ENCODE results near the gene MLLT3. TPM values are rescaled to one million over a fixed set of nuclear protein-coding genes. Genes with fewer than 3 reads are reported as not detected.

MLLT3 gene
- total RNA-seq, 1 donor from 2014 or later, result 35.1 TPM

DNA sequence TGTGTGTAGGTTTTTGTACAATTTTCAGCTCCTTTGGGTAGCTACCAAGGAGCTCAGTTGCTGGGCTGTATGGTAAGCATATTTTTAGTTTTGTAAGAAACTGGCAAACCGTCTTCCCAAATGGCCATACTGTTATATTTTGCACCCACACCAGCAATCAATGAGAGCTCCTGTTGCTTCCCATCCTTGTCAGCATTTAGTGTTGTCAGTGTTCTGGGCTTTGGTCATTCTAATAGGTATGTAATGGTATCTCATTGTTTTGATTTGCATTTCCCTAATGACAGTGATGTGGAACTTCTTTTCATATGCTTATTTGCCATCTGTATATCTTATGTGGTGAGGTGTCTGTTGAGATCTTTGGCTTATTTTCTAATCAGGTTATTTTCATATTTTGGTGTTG is 320.1 kb downstream of the MLLT3 start:
- H3K79me2 ChIP-seq (ENCODE audit: insufficient read depth, low read length), result no peaks in the 10 kb centered on the region
- no peak for TF ChIP-seq EZH2 (IDR thresholded peaks at IDR 0.05; ENCODE audit: insufficient read depth, low read length)
- TF ChIP-seq, protein P1, sequence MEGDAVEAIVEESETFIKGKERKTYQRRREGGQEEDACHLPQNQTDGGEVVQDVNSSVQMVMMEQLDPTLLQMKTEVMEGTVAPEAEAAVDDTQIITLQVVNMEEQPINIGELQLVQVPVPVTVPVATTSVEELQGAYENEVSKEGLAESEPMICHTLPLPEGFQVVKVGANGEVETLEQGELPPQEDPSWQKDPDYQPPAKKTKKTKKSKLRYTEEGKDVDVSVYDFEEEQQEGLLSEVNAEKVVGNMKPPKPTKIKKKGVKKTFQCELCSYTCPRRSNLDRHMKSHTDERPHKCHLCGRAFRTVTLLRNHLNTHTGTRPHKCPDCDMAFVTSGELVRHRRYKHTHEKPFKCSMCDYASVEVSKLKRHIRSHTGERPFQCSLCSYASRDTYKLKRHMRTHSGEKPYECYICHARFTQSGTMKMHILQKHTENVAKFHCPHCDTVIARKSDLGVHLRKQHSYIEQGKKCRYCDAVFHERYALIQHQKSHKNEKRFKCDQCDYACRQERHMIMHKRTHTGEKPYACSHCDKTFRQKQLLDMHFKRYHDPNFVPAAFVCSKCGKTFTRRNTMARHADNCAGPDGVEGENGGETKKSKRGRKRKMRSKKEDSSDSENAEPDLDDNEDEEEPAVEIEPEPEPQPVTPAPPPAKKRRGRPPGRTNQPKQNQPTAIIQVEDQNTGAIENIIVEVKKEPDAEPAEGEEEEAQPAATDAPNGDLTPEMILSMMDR (IDR thresholded peaks at IDR 0.05; ENCODE audit: insufficient read depth, low read depth, low read length), result no peak
- H3K4me3 ChIP-seq (ENCODE audit: insufficient read depth, low read depth, low read length), result no peak overlapping the region
- no peaks in the 10 kb centered on the region for H4K20me1 ChIP-seq (ENCODE audit: insufficient read depth, low read length)
- no peak for FAIRE-seq
- no peak overlapping the region for H3K9ac ChIP-seq (ENCODE audit: low read length)
- Mint-ChIP-seq H3K4me1 (ENCODE audit: low read depth, unreplicated experiment) (peaks cover 12% of the 10 kb centered on the region), H3K27me3 (ENCODE audit: low read depth, unreplicated experiment) (no peaks in the 10 kb centered on the region), H3K9me3 (ENCODE audit: unreplicated experiment) (no peaks in the 10 kb centered on the region), H3K4me3 (ENCODE audit: unreplicated experiment) (no peak overlapping the region), H3K36me3 (ENCODE audit: low read depth, unreplicated experiment) (no peaks in the 10 kb centered on the region), H3K27ac (ENCODE audit: unreplicated experiment) (no peak overlapping the region)
- H2AFZ ChIP-seq (ENCODE audit: low read depth, low read length), result no peak overlapping the region
- H3K4me2 ChIP-seq (ENCODE audit: low read length), result no peak overlapping the region
- no peak for DNase-seq (ENCODE audit: low read depth)
- H3K9me3 ChIP-seq (ENCODE audit: insufficient read depth, low read depth, low read length), result no peaks in the 10 kb centered on the region
- no peak overlapping the region for H3K27ac ChIP-seq (ENCODE audit: low read depth, low read length)
- H3K27me3 ChIP-seq (ENCODE audit: insufficient read depth, low read length), result no peaks in the 10 kb centered on the region
- no peaks in the 10 kb centered on the region for H3K36me3 ChIP-seq (ENCODE audit: insufficient read depth, low read length)
- H3K4me1 ChIP-seq (ENCODE audit: insufficient read depth, low read length), result peaks cover 9% of the 10 kb centered on the region

DNA sequence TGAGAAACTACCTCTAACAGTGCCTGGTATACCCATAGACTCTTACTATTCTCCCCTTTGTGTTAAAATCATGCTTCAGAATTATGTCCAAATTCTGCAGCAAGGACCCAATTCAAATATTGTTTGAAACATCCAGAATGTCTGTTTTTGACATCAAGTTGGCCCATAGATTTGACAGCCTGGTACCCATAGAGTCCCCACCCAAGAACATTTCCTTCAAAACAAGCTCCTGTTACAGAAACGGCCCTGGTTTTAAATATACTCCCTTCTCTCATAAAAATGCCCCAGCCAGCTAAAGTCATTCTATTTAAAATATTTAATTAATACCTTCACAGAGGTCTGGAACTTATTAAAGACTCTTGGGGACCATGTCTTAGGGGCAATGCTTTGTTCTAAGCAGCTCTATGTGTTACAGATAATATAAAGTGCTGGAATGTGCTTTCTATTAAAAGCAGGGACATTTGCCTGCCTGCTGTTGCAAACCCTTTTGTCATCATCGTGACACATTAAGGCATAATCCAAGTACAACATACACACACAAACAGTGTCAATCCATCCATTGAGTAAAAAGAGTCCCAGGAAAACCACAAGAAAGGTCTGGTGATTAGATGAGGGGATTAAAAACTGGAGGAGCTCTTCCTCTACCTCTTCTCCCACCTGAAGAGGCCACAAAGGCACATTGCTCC is 321.7 kb downstream of the MLLT3 start:
- no peaks in the 10 kb centered on the region for H3K27me3 Mint-ChIP-seq (ENCODE audit: low read depth, unreplicated experiment)
- Histone ChIP-seq H3K4me3 (ENCODE audit: insufficient read depth, low read depth, low read length) (no peak overlapping the region), H4K20me1 (ENCODE audit: insufficient read depth, low read length) (no peaks in the 10 kb centered on the region), H3K79me2 (ENCODE audit: insufficient read depth, low read length) (no peaks in the 10 kb centered on the region), H3K9ac (ENCODE audit: low read length) (no peak overlapping the region), H2AFZ (ENCODE audit: low read depth, low read length) (no peak overlapping the region), H3K4me1 (ENCODE audit: insufficient read depth, low read length) (peaks cover 12% of the 10 kb centered on the region), H3K27ac (ENCODE audit: low read depth, low read length) (no peak overlapping the region), H3K27me3 (ENCODE audit: insufficient read depth, low read length) (no peaks in the 10 kb centered on the region), H3K4me2 (ENCODE audit: low read length) (no peak overlapping the region), H3K36me3 (ENCODE audit: insufficient read depth, low read length) (no peaks in the 10 kb centered on the region), H3K9me3 (ENCODE audit: insufficient read depth, low read depth, low read length) (no peaks in the 10 kb centered on the region)
- no peaks in the 10 kb centered on the region for H3K36me3 Mint-ChIP-seq (ENCODE audit: low read depth, unreplicated experiment)
- no peaks in the 10 kb centered on the region for H3K9me3 Mint-ChIP-seq (ENCODE audit: unreplicated experiment)
- TF ChIP-seq EZH2 (IDR thresholded peaks at IDR 0.05; ENCODE audit: insufficient read depth, low read length), result no peak
- TF ChIP-seq, protein P1 (IDR thresholded peaks at IDR 0.05; ENCODE audit: insufficient read depth, low read depth, low read length), result no peak
- peaks cover 18% of the 10 kb centered on the region for H3K4me1 Mint-ChIP-seq (ENCODE audit: low read depth, unreplicated experiment)
- DNase-seq (ENCODE audit: low read depth) (no peak), FAIRE-seq (no peak)
- peak overlapping the region; percentile 21 for H3K27ac Mint-ChIP-seq (ENCODE audit: unreplicated experiment)
- no peak overlapping the region for H3K4me3 Mint-ChIP-seq (ENCODE audit: unreplicated experiment)

- Histone ChIP-seq H3K36me3 (ENCODE audit: insufficient read depth, low read length) (no peaks in the 10 kb centered on the region), H3K4me1 (ENCODE audit: insufficient read depth, low read length) (peaks cover 12% of the 10 kb centered on the region), H4K20me1 (ENCODE audit: insufficient read depth, low read length) (no peaks in the 10 kb centered on the region), H3K27ac (ENCODE audit: low read depth, low read length) (peak overlapping the region; percentile 39), H2AFZ (ENCODE audit: low read depth, low read length) (peak overlapping the region; percentile 80), H3K9ac (ENCODE audit: low read length) (no peak overlapping the region), H3K27me3 (ENCODE audit: insufficient read depth, low read length) (no peaks in the 10 kb centered on the region), H3K9me3 (ENCODE audit: insufficient read depth, low read depth, low read length) (no peaks in the 10 kb centered on the region), H3K4me2 (ENCODE audit: low read length) (peak overlapping the region; percentile 65), H3K4me3 (ENCODE audit: insufficient read depth, low read depth, low read length) (no peak overlapping the region), H3K79me2 (ENCODE audit: insufficient read depth, low read length) (no peaks in the 10 kb centered on the region)
- FAIRE-seq, result no peak
- TF ChIP-seq EZH2 (IDR thresholded peaks at IDR 0.05; ENCODE audit: insufficient read depth, low read length), result no peak
- TF ChIP-seq, protein P1 (IDR thresholded peaks at IDR 0.05; ENCODE audit: insufficient read depth, low read depth, low read length), result no peak
- Mint-ChIP-seq H3K4me1 (ENCODE audit: low read depth, unreplicated experiment) (peaks cover 21% of the 10 kb centered on the region), H3K4me3 (ENCODE audit: unreplicated experiment) (no peak overlapping the region), H3K27ac (ENCODE audit: unreplicated experiment) (peak overlapping the region; percentile 98), H3K9me3 (ENCODE audit: unreplicated experiment) (no peaks in the 10 kb centered on the region), H3K36me3 (ENCODE audit: low read depth, unreplicated experiment) (no peaks in the 10 kb centered on the region), H3K27me3 (ENCODE audit: low read depth, unreplicated experiment) (no peaks in the 10 kb centered on the region)
- DNase-seq (ENCODE audit: low read depth), result peak; percentile 76
Measured at GRCh38 chr9:20297646-20298084, 324.6 kb downstream of the MLLT3 start.
